SK-N-SH (cell line): Measurements from ENCODE around the gene CDY1. TPM values are rescaled to one million over a fixed set of nuclear protein-coding genes. Genes with fewer than 3 reads are reported as not detected.
"Not testable (repeated sequence)": the region's sequence is repeated elsewhere in the genome, so short reads cannot be mapped to it uniquely, and the experiment has no call there.

Source experiments
- CTCF ChIA-PET: fragments of 300-600, 350-600 bp; formaldehyde crosslinking; extraction: SDS; loops from one replicate; lab custom pipeline; 2021; lab: Yijun Ruan, JAX
- POLR2A ChIA-PET: fragments of 350-600 bp; sonication (Branson Sonifier 250); formaldehyde crosslinking; extraction: SDS; loops from one replicate; lab custom pipeline; 2020; ENCODE audit warnings: antibody characterized with exemption, inconsistent platforms; lab: Yijun Ruan, JAX
- DNase-seq: peaks from one replicate; pipeline ENCODE4 v3.0.0; 2012
- H2AFZ ChIP-seq: fragments of 200-600 bp; sonication (generic); 2 replicates; pipeline ENCODE4 v1.8.1; 2016; ENCODE audit warnings: antibody characterized with exemption, mild to moderate bottlenecking, low read depth
- H3F3A ChIP-seq: fragments of 200-600 bp; sonication (generic); replicated peaks from 2 replicates; pipeline ENCODE3; 2016; ENCODE audit warnings: antibody characterized with exemption, mild to moderate bottlenecking; ENCODE audit not compliant: insufficient read depth
- H3K27ac ChIP-seq, 2 experiments: fragments of 200-500 bp in 1 of 2; fragments of 200-600 bp in 1 of 2; sonication (Bioruptor generic) in 1 of 2; sonication (generic), shearing (Covaris generic) in 1 of 2; 2 replicates each; pipeline versions ENCODE4 v1.5.1 to v1.6.1; 2014 to 2016; ENCODE audit warnings: low read depth in 2 of 2, inconsistent platforms in 1 of 2, low read length in 1 of 2, mild to moderate bottlenecking in 1 of 2, mixed read lengths in 1 of 2
- H3K27me3 ChIP-seq: fragments of 200-600 bp; sonication (generic), shearing (Covaris generic); 2 replicates; pipeline ENCODE4 v1.6.1; 2016; ENCODE audit warnings: mixed run types; ENCODE audit not compliant: insufficient read depth
- H3K36me3 ChIP-seq, 2 experiments: fragments of 200-500 bp in 1 of 2; fragments of 200-600 bp in 1 of 2; sonication (Bioruptor generic) in 1 of 2; sonication (generic) in 1 of 2; replicated peaks in 1 of 2; 2 replicates each; pipeline versions ENCODE3 to v1.5.1; 2014 to 2016; ENCODE audit warnings: low read length in 1 of 2, mild to moderate bottlenecking in 1 of 2; ENCODE audit not compliant: insufficient read depth in 2 of 2, control insufficient read depth in 1 of 2
- H3K4me1 ChIP-seq, 2 experiments: fragments of 200-500 bp in 1 of 2; fragments of 200-600 bp in 1 of 2; sonication (Bioruptor generic) in 1 of 2; sonication (generic), shearing (Covaris generic) in 1 of 2; 2 replicates each; pipeline versions ENCODE4 v1.5.1 to v1.6.1; 2014 to 2016; ENCODE audit warnings: low read depth in 1 of 2, low read length in 1 of 2, mixed run types in 1 of 2; ENCODE audit not compliant: insufficient read depth in 2 of 2, control insufficient read depth in 1 of 2
- H3K4me2 ChIP-seq: fragments of 200-600 bp; sonication (generic), shearing (Covaris generic); 2 replicates; pipeline ENCODE4 v1.6.1; 2017; ENCODE audit warnings: mixed run types
- H3K4me3 ChIP-seq, 2 experiments: fragments of 200-500 bp in 1 of 2; fragments of 200-600 bp in 1 of 2; sonication (Bioruptor generic) in 1 of 2; sonication (generic), shearing (Covaris generic) in 1 of 2; 2 replicates each; pipeline versions ENCODE4 v1.5.1 to v1.8.1; 2014 to 2016; ENCODE audit warnings: low read depth in 2 of 2, inconsistent platforms in 1 of 2, low read length in 1 of 2, mild to moderate bottlenecking in 1 of 2, mixed read lengths in 1 of 2, moderate library complexity in 1 of 2
- H3K79me2 ChIP-seq: fragments of 200-600 bp; sonication (generic); 2 replicates; pipeline ENCODE4 v1.8.1; 2017; ENCODE audit warnings: mild to moderate bottlenecking; ENCODE audit not compliant: insufficient read depth
- H3K9ac ChIP-seq: fragments of 200-600 bp; sonication (generic); 2 replicates; pipeline ENCODE4 v1.6.1; 2017; ENCODE audit warnings: mixed run types
- H3K9me2 ChIP-seq: fragments of 200-600 bp; sonication (generic); 2 replicates; pipeline ENCODE4 v1.6.1; 2017; ENCODE audit warnings: mixed run types
- H3K9me3 ChIP-seq: fragments of 200-600 bp; sonication (generic); 2 replicates; pipeline ENCODE4 v1.6.1; 2017; ENCODE audit warnings: mixed run types, mild to moderate bottlenecking, moderate library complexity
- H4K20me1 ChIP-seq: fragments of 200-600 bp; sonication (generic); 2 replicates; pipeline ENCODE4 v1.6.1; 2017; ENCODE audit warnings: mild to moderate bottlenecking, mixed run types; ENCODE audit not compliant: insufficient read depth
- WGBS: methylation state at CpG from one replicate; pipeline ENCODE4 v1.1.6; 2017; ENCODE audit warnings: low lambda C conversion rate; 5-methylcytosine and 5-hydroxymethylcytosine counted together
- polyA plus RNA-seq, 3 experiments: library from polyadenylated mRNA; depleted of rRNA; stranded (reverse); fragments of >200 nt; gene quantifications; 2 replicates each; pipeline ENCODE4 v1.2.3, GENCODE V29; 2012

The CDY1 gene
- polyA plus RNA-seq, 1 of the 3 experiments (the other 2 are of a cell fraction) = not detected

DNA sequence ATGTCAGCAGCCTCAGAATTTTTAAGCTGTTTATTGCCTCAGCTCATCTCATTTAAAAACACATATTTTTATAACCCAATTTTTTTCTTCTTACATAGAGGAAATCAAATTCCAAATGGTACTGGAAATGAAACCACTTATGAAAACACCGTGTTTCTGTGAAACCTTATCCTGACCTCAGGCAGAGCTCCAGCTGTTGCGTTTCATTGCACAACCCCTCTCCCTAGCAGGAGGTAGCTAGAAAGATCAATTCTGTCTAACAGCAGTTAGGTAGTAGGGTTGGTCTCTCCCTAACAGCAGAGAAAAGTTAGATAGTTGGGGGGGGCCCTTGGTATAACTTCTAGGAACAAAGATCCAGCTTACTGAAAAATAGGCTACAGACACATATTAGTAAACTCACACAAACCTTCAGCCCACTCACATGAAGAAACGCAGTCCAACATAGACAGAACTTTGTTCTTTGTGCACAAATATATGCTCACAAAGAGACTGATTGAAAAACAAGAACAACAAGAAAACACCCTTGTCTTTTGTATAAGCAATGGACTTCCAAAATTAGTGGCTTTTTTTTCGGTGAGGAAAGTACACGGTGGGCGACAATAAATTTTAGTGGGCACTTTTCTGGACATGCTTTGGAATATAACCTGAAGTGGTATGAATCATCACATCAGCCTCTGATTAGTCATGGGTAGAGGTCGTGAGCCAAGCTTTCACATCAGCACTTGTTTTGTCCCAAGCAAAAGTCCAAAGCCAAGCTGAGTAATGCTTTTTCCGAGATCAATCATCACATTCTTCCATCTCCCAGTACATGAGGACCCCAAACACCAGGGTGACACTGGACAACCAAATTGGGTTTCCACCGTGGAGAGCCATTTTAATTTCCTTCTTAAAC lies 21.4 kb downstream of the CDY1 start:
- H3K4me3 ChIP-seq, H4K20me1 ChIP-seq, CTCF ChIA-PET, H3K9me2 ChIP-seq, H2AFZ ChIP-seq, H3K4me1 ChIP-seq, H3K27me3 ChIP-seq, H3K79me2 ChIP-seq, H3K4me2 ChIP-seq, H3K9me3 ChIP-seq, DNase-seq, H3K9ac ChIP-seq, H3K27ac ChIP-seq, POLR2A ChIA-PET, H3K36me3 ChIP-seq, H3F3A ChIP-seq: not testable (repeated sequence)
- no CpG with 5 or more reads among the region's 9 CpGs for WGBS
